Endothelial cell of umbilical vein (primary cell): Measurements from ENCODE around the gene STAT5B. TPM values are rescaled to one million over a fixed set of nuclear protein-coding genes. Genes with fewer than 3 reads are reported as not detected.

Experiments used
- BruUV-seq: library from RNA; stranded (reverse); fragments of 400-500 nt; replicated peaks from 2 replicates; lab custom pipeline; 2021; lab: Mats Ljungman, UMichigan
- CTCF ChIA-PET: fragments of 300-600, 350-600 bp; sonication (Branson Sonifier 250); formaldehyde crosslinking; loops from one replicate; lab custom pipeline; 2021; ENCODE audit warnings: antibody characterized with exemption, inconsistent platforms; lab: Charles Lee
- POLR2A ChIA-PET: fragments of 300-600, 350-600 bp; sonication (Branson Sonifier 250); formaldehyde crosslinking; loops from one replicate; lab custom pipeline; 2021; ENCODE audit warnings: antibody characterized with exemption, inconsistent platforms; lab: Charles Lee
- DNase-seq: peaks from one replicate; pipeline ENCODE4 v3.0.0-alpha.2; 2011; ENCODE audit warnings: low read depth, low spot score
- FAIRE-seq: peaks from 2 replicates; lab custom pipeline; 2011; peaks lifted over from hg19 to GRCh38; lab: Jason Lieb, UNC
- H2AFZ ChIP-seq: 2 replicates; pipeline ENCODE4 v1.6.0; 2012; ENCODE audit warnings: low read depth, low read length, control low read depth, inconsistent platforms
- H3K27ac ChIP-seq: 2 replicates; pipeline ENCODE4 v1.5.1; 2011; ENCODE audit warnings: low read depth, mild to moderate bottlenecking, control low read depth, low read length, moderate library complexity; ENCODE audit not compliant: insufficient read depth
- H3K27me3 ChIP-seq, 2 experiments: 2 replicates each; pipeline versions ENCODE4 v1.6.0 to v1.6.1; 2011; ENCODE audit warnings: low read length in 2 of 2, mixed read lengths in 1 of 2; ENCODE audit not compliant: control insufficient read depth in 2 of 2, insufficient read depth in 2 of 2
- H3K36me3 ChIP-seq, 2 experiments: 2 replicates in 1 of 2; 3 replicates in 1 of 2; pipeline ENCODE4 v1.5.1; 2011; ENCODE audit warnings: low read length in 2 of 2, mild to moderate bottlenecking in 1 of 2, moderate library complexity in 1 of 2; ENCODE audit not compliant: control insufficient read depth in 2 of 2, insufficient read depth in 2 of 2; ENCODE audit errors: extremely low read depth in 1 of 2
- H3K4me1 ChIP-seq: 3 replicates; pipeline ENCODE4 v1.5.1; 2011; ENCODE audit warnings: mild to moderate bottlenecking, low read length; ENCODE audit not compliant: control insufficient read depth, insufficient read depth; ENCODE audit errors: extremely low read depth
- H3K4me2 ChIP-seq: 2 replicates; pipeline ENCODE4 v1.6.1; 2011; ENCODE audit warnings: low read length, control low read depth, mixed read lengths; ENCODE audit not compliant: insufficient read depth
- H3K4me3 ChIP-seq, 3 experiments: fragments of 200-600 bp in 1 of 3; sonication (generic), shearing (Covaris generic) in 1 of 3; replicated peaks in 1 of 3; 2 replicates each; pipeline ENCODE4 v1.5.1; 2011 to 2016; ENCODE audit warnings: control low read depth in 3 of 3, low read length in 3 of 3, mild to moderate bottlenecking in 2 of 3, inconsistent platforms in 1 of 3, low read depth in 1 of 3, moderate library complexity in 1 of 3; ENCODE audit not compliant: insufficient read depth in 1 of 3
- H3K79me2 ChIP-seq: 2 replicates; pipeline ENCODE4 v1.6.0; 2012; ENCODE audit warnings: low read length, inconsistent platforms; ENCODE audit not compliant: control insufficient read depth, insufficient read depth
- H3K9ac ChIP-seq: replicated peaks from 2 replicates; pipeline ENCODE3; 2011; ENCODE audit warnings: low read length, control low read depth; ENCODE audit not compliant: insufficient read depth; ENCODE audit errors: extremely low read depth
- H3K9me1 ChIP-seq: replicated peaks from 3 replicates; pipeline ENCODE4 v1.6.0; 2011; ENCODE audit warnings: mild to moderate bottlenecking, low read length; ENCODE audit not compliant: control insufficient read depth, insufficient read depth; ENCODE audit errors: extremely low read depth
- H3K9me3 ChIP-seq: replicated peaks from 2 replicates; pipeline ENCODE4 v1.5.1; 2012; ENCODE audit warnings: low read length, inconsistent platforms; ENCODE audit not compliant: control insufficient read depth, insufficient read depth
- H4K20me1 ChIP-seq: replicated peaks from 2 replicates; pipeline ENCODE3; 2011; ENCODE audit warnings: mild to moderate bottlenecking, low read length; ENCODE audit not compliant: control insufficient read depth, insufficient read depth; ENCODE audit errors: extremely low read depth
- EZH2 ChIP-seq: IDR thresholded peaks from 2 replicates; pipeline ENCODE4 v1.6.1; 2012; ENCODE audit warnings: borderline replicate concordance, low read depth, mild to moderate bottlenecking, moderate library complexity, low read length, inconsistent platforms; ENCODE audit not compliant: severe bottlenecking
- FOS ChIP-seq: IDR thresholded peaks from 2 replicates; pipeline ENCODE4 v1.6.1; 2011; ENCODE audit warnings: mild to moderate bottlenecking, low read length, moderate library complexity, borderline replicate concordance; ENCODE audit not compliant: insufficient read depth
- GATA2 ChIP-seq: IDR thresholded peaks from 2 replicates; pipeline ENCODE4 v1.7.0; 2011; ENCODE audit warnings: low read depth, mild to moderate bottlenecking, moderate library complexity, mixed read lengths, low read length; ENCODE audit not compliant: insufficient read length, insufficient read depth
- JUN ChIP-seq: IDR thresholded peaks from 2 replicates; pipeline ENCODE4 v1.6.1; 2011; ENCODE audit warnings: borderline replicate concordance, low read depth; ENCODE audit not compliant: insufficient read length, insufficient read depth
- MAX ChIP-seq: IDR thresholded peaks from 2 replicates; pipeline ENCODE4 v1.6.1; 2011; ENCODE audit not compliant: insufficient read depth, insufficient read length
- MYC ChIP-seq: IDR thresholded peaks from one replicate; pipeline ENCODE4 v1.6.1; 2011; ENCODE audit warnings: mild to moderate bottlenecking, low read depth, low read length
- POLR2A ChIP-seq: IDR thresholded peaks from 2 replicates; pipeline ENCODE4 v1.6.1; 2012; ENCODE audit warnings: low read depth, mild to moderate bottlenecking, control low read depth, low read length
- POLR2AphosphoS5 ChIP-seq: IDR thresholded peaks from 2 replicates; pipeline ENCODE4 v1.6.1; 2012; ENCODE audit warnings: low read depth, mild to moderate bottlenecking, control low read depth, low read length, moderate library complexity; ENCODE audit not compliant: insufficient read depth
- dilution Hi-C: fragments of 300-500 bp; cut with MboI; formaldehyde crosslinking; loops from one replicate; pipeline ENCODE4 v1.15.0; 2019; ENCODE audit warnings: low sequenced_read_pairs; ENCODE audit not compliant: extremely low pct_ligation_motif_present
- intact Hi-C: fragments of 100-400 bp; cut with micrococcal nuclease; formaldehyde crosslinking; loops from one replicate; pipeline ENCODE4 v1.10.0; 2022
- polyA plus RNA-seq, 4 experiments: library from polyadenylated mRNA; depleted of rRNA in 3 of 4; stranded (reverse) in 3 of 4; unstranded in 1 of 4; fragments of >200 nt; gene quantifications; 2 replicates each; pipeline versions ENCODE4 v1.2.1 to v1.2.3, GENCODE V29; 2011 to 2012; ENCODE audit warnings: missing spikeins in 1 of 4
- total RNA-seq: library from RNA; stranded (reverse); gene quantifications from 2 replicates; pipeline ENCODE4 v1.2.3, GENCODE V29; 2021
- TF ChIP-seq, protein P1 (sequence below), 2 donors: IDR thresholded peaks; 1 replicate in 1 of 2; 2 replicates in 1 of 2; pipeline ENCODE4 v1.5.1; 2011; ENCODE audit warnings: low read length in 2 of 2, mild to moderate bottlenecking in 2 of 2, moderate library complexity in 2 of 2, control low read depth in 1 of 2, inconsistent platforms in 1 of 2, low read depth in 1 of 2; ENCODE audit not compliant: insufficient read depth in 1 of 2; ENCODE audit errors: extremely low read depth in 1 of 2

Gene STAT5B
- total and polyA plus RNA-seq, 2 donors (not counting 3 experiments of a cell fraction or from before 2014, with no cell fraction given): 43.3 to 53.7 TPM

- DNase-seq (no peak), FAIRE-seq (no peak)
- no peak overlapping the region for H2AFZ ChIP-seq
- TF ChIP-seq FOS: no peak
- TF ChIP-seq, protein P1, sequence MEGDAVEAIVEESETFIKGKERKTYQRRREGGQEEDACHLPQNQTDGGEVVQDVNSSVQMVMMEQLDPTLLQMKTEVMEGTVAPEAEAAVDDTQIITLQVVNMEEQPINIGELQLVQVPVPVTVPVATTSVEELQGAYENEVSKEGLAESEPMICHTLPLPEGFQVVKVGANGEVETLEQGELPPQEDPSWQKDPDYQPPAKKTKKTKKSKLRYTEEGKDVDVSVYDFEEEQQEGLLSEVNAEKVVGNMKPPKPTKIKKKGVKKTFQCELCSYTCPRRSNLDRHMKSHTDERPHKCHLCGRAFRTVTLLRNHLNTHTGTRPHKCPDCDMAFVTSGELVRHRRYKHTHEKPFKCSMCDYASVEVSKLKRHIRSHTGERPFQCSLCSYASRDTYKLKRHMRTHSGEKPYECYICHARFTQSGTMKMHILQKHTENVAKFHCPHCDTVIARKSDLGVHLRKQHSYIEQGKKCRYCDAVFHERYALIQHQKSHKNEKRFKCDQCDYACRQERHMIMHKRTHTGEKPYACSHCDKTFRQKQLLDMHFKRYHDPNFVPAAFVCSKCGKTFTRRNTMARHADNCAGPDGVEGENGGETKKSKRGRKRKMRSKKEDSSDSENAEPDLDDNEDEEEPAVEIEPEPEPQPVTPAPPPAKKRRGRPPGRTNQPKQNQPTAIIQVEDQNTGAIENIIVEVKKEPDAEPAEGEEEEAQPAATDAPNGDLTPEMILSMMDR (IDR thresholded peaks at IDR 0.05; ENCODE audit: extremely low read depth in 1 of 2, insufficient read depth in 1 of 2, low read depth in 1 of 2, low read length in 2 of 2): no peak
- no peak for TF ChIP-seq POLR2AphosphoS5
- no peak for TF ChIP-seq MYC
- no peak for TF ChIP-seq JUN
- TF ChIP-seq GATA2: no peak
- TF ChIP-seq MAX: no peak
- no peak for TF ChIP-seq POLR2A
- TF ChIP-seq EZH2: no peak
- no peaks in the 10 kb centered on the region for H3K27me3 ChIP-seq
- no peak overlapping the region for H3K4me3 ChIP-seq
- H3K9ac ChIP-seq: no peak overlapping the region
- H3K36me3 ChIP-seq: no peaks in the 10 kb centered on the region
- no peak overlapping the region for H3K27ac ChIP-seq
- peaks cover 81% of the 10 kb centered on the region for H3K79me2 ChIP-seq
- intact Hi-C loops: loop anchor here (10.0 kb wide), 1 partner anchor 136 kb away; no protein-coding TSS in a partner anchor
- H3K4me2 ChIP-seq: no peak overlapping the region
- ChIA-PET POLR2A (no interaction called here), CTCF (interaction anchor here (1.0 kb wide), 1 partner anchor 49 kb away, joined by 3 read pairs; no protein-coding TSS in a partner anchor)
- dilution Hi-C loops: no loop called here
- H3K9me1 ChIP-seq: no peaks in the 10 kb centered on the region
- BruUV-seq: no TSS peak
- no peaks in the 10 kb centered on the region for H3K9me3 ChIP-seq
- peaks cover 8% of the 10 kb centered on the region for H3K4me1 ChIP-seq
- no peaks in the 10 kb centered on the region for H4K20me1 ChIP-seq
Measured at GRCh38 chr17:42271006-42271778, 5.0 kb downstream of the STAT5B start.
